ENCODE data around the gene DEFB123.

DNA sequence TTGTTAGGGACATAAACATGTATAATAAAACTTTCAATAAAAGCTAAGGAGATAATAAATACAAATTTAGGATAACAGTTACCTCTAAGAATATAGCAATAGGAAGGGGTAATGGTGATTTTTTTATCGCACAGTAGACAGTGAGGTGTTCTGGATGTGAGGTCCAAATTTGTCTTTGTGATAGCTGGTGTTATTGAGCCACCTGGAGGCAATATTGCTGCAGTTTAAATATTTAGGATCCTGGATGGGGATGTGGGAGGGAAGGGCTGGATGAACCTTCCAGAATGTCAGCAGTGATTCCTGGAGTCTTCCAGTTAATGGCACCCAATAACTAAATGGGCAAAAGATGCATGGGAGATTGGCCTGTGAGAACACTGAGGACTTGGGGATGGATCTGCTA, 13.9 kb downstream of the DEFB123 start:
- TF ChIP-seq, protein P1, sequence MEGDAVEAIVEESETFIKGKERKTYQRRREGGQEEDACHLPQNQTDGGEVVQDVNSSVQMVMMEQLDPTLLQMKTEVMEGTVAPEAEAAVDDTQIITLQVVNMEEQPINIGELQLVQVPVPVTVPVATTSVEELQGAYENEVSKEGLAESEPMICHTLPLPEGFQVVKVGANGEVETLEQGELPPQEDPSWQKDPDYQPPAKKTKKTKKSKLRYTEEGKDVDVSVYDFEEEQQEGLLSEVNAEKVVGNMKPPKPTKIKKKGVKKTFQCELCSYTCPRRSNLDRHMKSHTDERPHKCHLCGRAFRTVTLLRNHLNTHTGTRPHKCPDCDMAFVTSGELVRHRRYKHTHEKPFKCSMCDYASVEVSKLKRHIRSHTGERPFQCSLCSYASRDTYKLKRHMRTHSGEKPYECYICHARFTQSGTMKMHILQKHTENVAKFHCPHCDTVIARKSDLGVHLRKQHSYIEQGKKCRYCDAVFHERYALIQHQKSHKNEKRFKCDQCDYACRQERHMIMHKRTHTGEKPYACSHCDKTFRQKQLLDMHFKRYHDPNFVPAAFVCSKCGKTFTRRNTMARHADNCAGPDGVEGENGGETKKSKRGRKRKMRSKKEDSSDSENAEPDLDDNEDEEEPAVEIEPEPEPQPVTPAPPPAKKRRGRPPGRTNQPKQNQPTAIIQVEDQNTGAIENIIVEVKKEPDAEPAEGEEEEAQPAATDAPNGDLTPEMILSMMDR (IDR thresholded peaks at IDR 0.05): no peak
- no peak for TF ChIP-seq EZH2 (IDR thresholded peaks at IDR 0.05)
